ENCODE results near the gene TRAF2.

DNA sequence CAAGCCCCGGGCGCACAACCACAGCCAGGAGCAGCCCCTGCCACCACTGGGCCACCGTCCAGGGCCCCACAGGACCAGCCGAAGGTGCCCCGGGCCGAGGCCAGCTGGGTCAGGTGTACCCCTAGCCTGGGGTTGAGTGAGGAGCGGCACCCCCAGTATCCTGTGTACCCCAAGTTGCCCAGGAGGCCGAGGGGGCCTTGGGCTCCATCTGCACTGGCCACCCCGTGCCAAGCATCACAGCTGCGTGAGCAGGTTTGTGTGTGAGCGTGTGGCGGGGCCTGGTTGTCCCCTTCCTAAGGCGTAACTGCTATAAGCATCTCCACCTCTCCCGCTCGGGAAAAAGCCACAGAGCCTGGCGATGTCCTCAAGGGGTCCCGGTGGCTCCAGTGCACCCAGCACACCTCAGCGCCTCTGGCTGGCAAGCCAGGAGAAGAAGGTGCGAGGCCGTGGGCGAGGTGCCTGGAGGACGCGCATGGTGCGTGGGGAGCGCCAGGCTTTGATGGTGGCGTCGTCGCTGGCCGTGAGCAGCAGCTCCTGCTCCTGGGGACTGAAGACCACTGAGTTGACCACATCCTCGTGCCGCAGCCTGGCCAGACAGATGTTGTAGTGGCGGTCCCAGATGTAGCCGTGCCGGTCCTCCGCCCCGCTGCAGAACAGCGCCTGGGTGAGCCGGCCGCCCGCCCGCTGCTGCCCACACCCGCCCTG is 54.4 kb downstream of the TRAF2 start:
- TF ChIP-seq GATA2 (IDR thresholded peaks at IDR 0.05; ENCODE audit: low read depth, low read length) (no peak), GATA3 (IDR thresholded peaks at IDR 0.05; ENCODE audit: low read depth, low read length) (no peak)

Data from SH-SY5Y (cell line).